ENCODE data around the gene CYP24A1.

CYP24A1 gene

GRCh38 chr20:54174457-54175175 is 830 bp upstream of the CYP24A1 start:
- DNase-seq (ENCODE audit: low read depth) = no peak

DNA sequence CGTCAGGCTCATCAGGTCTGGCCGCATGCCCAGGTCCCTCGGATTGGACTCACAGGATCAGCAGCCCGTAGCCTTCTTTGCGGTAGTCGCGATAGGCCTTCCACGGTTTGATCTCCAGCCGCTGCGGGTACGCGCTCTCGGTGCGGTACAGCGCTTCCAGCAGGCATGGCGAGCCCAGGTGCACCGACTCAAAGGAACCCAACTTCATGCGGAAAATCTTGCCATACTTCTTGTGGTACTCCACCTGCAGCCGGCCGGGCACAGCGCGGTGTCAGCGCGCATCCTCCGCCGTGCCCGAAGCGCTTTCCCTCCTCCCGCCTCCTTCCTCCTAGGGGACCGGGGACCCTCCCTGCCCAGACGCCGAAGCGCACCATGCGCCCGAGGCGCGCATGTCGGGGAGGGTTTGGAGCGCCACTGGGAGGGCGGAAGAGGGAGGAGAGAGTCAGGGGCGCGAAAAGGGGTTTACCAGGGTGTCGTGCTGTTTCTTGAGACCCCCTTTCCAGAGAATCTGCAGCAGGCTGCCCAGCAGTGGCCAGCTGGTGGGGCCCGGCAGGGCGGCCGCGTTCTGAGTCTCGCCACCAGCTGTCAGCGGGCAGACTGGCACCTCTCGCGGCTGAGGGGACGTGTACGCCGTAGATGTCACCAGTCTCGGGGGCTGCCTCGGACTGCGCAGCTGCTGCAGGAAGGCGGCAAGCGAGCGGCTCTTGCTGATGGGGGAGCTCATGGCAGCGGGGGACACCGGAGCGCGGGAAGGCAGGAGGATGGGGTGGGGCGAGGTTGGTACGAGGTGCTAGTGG is 732 bp downstream of the CYP24A1 start:
- DNase-seq (ENCODE audit: low read depth) = no peak

DNA sequence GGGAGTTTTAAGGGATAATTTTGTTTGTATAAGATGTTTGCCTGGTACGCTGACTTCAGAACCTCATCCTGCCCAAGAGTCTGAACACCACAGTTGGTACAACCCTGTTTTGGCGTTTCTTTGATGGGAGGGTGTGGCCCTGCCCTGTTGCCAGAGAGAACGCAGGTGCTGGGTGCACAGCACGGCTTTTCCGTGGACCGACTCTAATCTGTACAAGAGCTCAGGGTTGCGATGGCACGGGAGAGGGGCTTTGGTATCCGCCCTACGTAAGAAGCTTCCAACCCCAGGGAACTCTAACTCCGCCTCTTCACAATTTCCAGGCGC is 1.3 kb downstream of the CYP24A1 start:
- no peak for DNase-seq (ENCODE audit: low read depth)

DNA sequence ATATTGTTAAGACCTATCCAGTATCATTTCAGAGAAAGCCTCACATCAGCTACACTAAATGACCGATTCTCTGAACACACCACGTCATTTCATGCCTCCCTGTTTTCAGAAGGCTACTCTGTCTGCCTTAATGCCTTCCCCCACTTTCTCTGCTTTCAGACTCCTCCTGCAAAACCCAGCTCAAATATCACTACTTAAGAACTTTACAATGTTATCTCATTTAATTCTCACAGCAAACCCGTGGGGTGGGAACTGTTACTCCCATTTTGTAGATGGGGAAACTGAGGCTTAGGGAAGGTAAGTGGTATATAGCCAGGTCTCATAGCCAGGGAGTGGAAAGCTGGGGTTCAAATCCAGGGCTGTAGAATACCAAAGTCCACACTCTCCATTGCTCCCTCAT is 2.8 kb downstream of the CYP24A1 start:
- DNase-seq (ENCODE audit: low read depth) = no peak

DNA sequence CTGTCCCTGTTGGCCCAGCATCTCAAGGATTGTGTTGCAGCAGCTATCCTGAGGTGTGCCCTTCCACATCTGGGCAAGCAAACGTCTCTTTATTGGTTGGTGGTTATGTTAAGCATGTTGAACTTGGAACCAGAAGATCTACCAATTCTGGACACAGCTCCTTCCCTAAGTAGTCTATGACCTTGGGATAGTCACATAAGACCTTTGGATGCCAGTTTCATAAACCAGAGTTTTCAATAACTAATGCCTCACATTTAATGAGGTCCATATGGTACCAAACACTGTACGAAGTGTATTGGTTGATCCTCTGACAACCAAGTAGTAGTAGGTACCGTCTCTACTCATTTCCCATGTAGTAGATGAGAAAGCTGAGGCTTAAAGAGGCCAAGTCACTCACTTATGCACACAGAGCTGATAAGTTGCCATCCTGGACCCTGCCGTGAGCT is 3.7 kb downstream of the CYP24A1 start:
- no peak for DNase-seq (ENCODE audit: low read depth)

DNA sequence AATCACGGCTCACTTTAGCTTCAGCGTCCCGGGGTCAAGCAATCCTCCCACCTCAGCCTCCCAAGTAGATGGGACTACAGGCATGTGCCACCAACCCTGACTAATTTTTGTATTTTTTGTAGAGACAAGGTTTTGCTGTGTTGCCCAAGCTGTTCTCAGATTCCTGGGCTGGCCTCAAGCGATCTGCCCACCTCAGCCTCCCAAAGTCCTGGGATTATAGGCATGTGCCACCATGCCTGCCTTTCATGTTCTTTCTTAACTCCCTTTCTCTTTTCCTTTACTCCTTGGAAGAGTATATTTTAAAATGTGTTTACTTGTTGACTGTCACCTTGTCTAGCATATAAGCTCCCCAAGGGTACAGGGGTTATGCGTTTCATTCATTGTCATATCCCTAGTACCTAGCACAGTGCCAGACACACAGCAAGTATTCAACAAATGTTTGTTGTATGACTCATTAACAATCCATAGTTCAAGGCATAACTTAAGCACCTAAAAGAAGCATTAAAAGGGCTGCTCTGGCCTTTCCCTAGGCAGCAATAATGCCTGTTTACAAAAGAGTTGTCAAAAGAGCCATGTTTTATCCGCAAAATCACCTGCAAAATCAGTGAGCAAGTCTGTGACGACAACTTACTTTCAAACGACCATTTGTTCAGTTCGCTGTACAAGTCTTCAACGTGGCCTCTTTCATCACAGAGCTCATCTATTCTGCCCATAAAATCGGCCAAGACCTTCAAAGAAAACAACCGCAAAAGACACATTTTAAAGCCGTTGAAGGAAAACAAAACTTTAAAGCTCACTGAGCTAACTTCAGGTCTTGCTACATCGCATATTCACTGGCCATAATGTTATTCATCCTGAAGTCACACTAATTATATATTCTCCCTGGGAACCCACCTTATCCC is 4.6 kb downstream of the CYP24A1 start:
- no peak for DNase-seq (ENCODE audit: low read depth)

DNA sequence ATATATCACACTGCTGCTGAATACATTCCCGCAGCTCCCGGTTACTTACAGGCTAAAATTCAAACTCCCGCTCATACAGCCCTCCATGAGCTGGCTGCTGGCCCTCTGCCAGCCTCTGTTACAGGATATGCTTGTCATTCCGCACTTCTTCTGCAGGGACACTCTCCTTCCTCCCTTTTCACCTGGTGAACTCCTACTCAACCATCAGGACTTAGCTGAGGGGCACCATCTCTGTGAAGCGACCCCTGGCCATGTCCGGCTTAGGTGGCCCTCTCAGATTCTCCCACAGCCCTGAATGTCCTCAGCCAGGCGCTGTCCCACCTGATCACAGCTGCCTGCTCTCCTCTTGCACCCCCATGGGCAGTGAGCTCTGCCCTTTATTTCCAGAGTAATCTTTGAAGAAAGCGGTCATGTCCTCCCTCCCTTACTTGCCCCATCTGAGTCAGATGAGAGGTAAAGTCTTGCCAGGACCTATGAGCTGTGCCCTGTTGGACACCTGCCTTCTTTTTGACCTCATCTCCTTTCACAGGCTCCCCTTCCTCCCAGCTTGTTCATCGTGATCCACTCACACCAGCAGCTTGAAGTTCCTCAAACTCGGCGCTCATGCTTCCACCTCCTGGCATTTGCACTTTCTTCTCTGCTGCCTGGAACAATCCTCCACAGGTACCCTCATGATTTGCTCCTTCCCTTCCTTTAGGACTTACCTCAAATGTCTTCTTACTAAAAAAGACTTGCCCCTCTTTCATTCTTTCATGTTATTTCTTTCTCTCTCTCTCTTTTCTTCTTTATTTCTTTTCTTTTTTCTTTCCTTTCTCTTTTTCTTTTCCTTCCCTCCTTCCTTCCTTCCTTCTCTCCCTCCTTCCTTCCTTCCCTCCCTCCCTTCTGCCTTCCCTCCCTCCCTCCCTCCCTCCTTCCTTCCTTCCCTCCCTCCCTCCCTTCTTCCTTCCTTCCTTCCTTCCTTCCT is 5.6 kb downstream of the CYP24A1 start:
- DNase-seq (ENCODE audit: low read depth) = no peak

DNA sequence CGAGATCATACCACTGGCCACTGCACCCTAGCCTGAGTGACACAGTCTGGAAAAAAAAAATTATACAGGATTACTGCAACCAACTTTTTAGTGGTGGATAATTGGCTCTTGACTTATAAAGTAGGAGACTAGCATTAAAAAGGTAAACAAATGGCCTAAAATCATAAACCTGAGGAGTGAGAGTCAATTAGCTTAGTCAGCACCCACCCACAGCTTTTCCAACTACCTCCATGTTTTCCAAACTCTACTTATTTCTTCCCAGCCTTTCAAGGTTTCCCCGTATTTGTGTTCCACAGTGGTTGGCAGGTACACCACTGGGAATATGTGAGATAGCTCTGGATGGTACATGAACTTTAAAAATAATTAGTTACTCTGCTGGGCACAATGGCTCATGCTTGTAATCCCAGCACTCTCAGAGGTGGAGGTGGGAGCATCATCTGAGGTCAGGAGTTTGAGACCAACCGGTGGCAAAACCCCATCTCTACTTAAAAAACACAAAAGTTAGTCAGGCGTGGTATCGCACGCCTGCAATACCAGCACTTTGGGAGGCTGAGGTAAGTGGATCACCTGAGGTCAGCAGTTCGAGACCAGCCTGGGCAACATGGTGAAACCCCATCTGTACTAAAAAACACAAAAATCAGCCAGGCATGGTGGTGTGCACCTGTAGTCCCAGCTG is 6.7 kb downstream of the CYP24A1 start:
- no peak for DNase-seq (ENCODE audit: low read depth)

GRCh38 chr20:54165803-54166202 is 8.0 kb downstream of the CYP24A1 start:
- no peak for DNase-seq (ENCODE audit: low read depth)

GRCh38 chr20:54165014-54165413 is 8.8 kb downstream of the CYP24A1 start:
- no peak for DNase-seq (ENCODE audit: low read depth)

GRCh38 chr20:54163402-54163801 is 10.4 kb downstream of the CYP24A1 start:
- DNase-seq (ENCODE audit: low read depth) = no peak

- no peak for DNase-seq (ENCODE audit: low read depth)
Observed at GRCh38 chr20:54162378-54163009, 11.3 kb downstream of the CYP24A1 start.

DNA sequence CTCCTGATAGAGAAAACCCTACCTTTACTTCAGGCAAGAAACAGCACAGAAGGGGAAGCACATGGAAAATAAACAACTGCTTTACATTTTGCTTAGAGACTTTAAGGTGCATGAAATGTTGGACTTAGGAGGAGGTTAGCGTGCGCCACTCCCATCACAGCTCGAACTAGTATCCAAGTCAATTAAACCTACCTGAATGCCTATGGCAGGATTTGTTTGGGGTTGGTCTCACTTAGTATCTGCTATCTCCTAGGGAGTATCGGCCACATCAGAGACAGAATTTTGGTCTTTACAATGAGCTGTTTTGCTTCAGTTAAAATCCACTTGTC is 12.0 kb downstream of the CYP24A1 start:
- no peak for DNase-seq (ENCODE audit: low read depth)

- no peak for DNase-seq (ENCODE audit: low read depth)
Observed at GRCh38 chr20:54161008-54161820, 12.6 kb downstream of the CYP24A1 start.

DNA sequence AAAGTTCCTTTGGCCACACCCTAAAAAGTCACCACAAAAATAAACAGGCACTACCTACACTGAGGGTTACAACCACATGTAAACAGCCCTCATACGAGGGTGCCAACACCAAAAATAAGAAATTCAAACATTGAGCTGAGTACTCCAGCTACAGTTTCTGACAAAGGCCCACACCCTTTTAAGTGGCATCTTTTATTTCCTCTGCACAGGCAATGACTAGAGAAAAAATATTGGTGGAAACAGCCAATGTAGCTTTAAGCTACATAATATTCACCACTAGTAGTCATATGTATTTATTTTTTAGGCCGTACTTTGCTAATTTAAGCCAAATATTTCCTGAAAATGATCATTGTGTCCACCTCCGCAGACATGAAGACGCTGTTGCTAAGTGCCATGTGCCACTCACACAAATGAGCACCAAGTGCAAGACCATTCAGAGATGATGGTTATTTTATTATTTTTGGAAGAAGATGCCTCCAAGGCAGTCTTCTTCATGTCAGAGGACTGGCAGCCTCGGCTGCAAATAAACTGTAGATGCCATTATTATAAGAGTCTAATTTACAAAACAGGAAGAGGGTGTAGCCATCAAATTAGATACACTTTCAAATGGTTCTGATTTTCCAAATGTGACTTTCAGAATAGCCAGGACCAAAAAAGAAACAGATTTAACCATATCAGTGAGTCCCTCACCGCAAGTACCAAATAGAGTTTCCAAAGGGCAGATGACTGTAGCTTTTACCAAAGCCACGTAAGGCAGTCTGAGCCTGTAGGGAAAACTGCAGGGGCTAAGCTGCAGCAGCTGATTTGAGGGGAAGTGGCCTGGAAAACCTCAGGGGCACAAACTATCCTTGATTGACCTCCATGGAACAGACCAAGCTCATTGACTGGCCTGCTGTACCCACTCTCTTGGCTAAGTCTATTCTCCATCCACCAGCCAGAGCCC is 13.4 kb downstream of the CYP24A1 start:
- no peak for DNase-seq (ENCODE audit: low read depth)

- DNase-seq (ENCODE audit: low read depth) = no peak
Observed at GRCh38 chr20:54158856-54159418, 14.8 kb downstream of the CYP24A1 start.

- DNase-seq (ENCODE audit: low read depth) = no peak
Observed at GRCh38 chr20:54158226-54158625, 15.6 kb downstream of the CYP24A1 start.

Measured in HS-27A (cell line).